RWPE1 (cell line): Measurements from ENCODE around the gene HYAL3.
A peak's percentile ranks its signal among the peaks of the same experiment; 100 is the strongest.

Experiments
- CTCF ChIA-PET: fragments of 350-600 bp; sonication (Branson Sonifier 250); formaldehyde crosslinking; extraction: SDS; loops from one replicate; lab custom pipeline; 2021; lab: Yijun Ruan, JAX
- POLR2A ChIA-PET: fragments of 400-600 bp; formaldehyde crosslinking; extraction: SDS; loops from one replicate; lab custom pipeline; 2020; ENCODE audit warnings: antibody characterized with exemption; ENCODE audit not compliant: low non-redundant PET; lab: Yijun Ruan, JAX
- DNase-seq: peaks from one replicate; pipeline ENCODE4 v3.0.0; 2012; ENCODE audit warnings: low spot score
- H3K27ac ChIP-seq: fragments of 450-650 bp; 2 replicates; pipeline ENCODE4 v1.5.1; 2017
- CTCF ChIP-seq: fragments of 450-650 bp; conservative IDR thresholded peaks from 2 replicates; pipeline ENCODE4 v1.5.1; 2017; ENCODE audit warnings: low read depth, mild to moderate bottlenecking

The HYAL3 gene

GRCh38 chr3:50278123-50278879, 20.9 kb downstream of the HYAL3 start:
- no peak for DNase-seq
- peak overlapping the region; percentile 27 for H3K27ac ChIP-seq
- CTCF ChIA-PET, result no interaction called here
- POLR2A ChIA-PET, result no interaction called here
- TF ChIP-seq CTCF, result no peak

- ChIA-PET CTCF (interaction anchor here (0.6 kb wide), 1 partner anchor 25 kb away, joined by 3 read pairs; no protein-coding TSS in a partner anchor), POLR2A (no interaction called here)
- TF ChIP-seq CTCF, result no peak
- DNase-seq, result no peak
- no peak overlapping the region for H3K27ac ChIP-seq
These were observed 22.5 kb downstream of the HYAL3 start for GRCh38 chr3:50276762-50277101.

- H3K27ac ChIP-seq, result no peak overlapping the region
- no peak for TF ChIP-seq CTCF
- POLR2A ChIA-PET, result no interaction called here
- no peak for DNase-seq
- CTCF ChIA-PET, result no interaction called here
These were observed 23.0 kb downstream of the HYAL3 start for GRCh38 chr3:50275996-50276761.

GRCh38 chr3:50275141-50275995, 23.8 kb downstream of the HYAL3 start:
- no peak overlapping the region for H3K27ac ChIP-seq
- no peak for DNase-seq
- TF ChIP-seq CTCF, result no peak
- ChIA-PET CTCF (interaction anchor here (0.8 to 0.9 kb wide), 2 partner anchors 11 to 49 kb away, joined by 3 to 5 read pairs; no protein-coding TSS in a partner anchor), POLR2A (no interaction called here)

GRCh38 chr3:50274371-50275104, 24.7 kb downstream of the HYAL3 start:
- POLR2A ChIA-PET, result no interaction called here

More at GRCh38 chr3:50274371-50275104, 24.7 kb downstream of the HYAL3 start:
- peak; percentile 69 for TF ChIP-seq CTCF
- CTCF ChIA-PET, result interaction anchor here (0.7 to 0.9 kb wide), 3 partner anchors 10 to 218 kb away, joined by 3 to 5 read pairs (median 4); no protein-coding TSS in a partner anchor
- H3K27ac ChIP-seq, result peak overlapping the region; percentile 1; the same call in 1 of the 2 replicates
- no peak for DNase-seq
